DND-41 (cell line): Measurements from ENCODE around the gene STX16.

Experiments used
- EZH2 ChIP-seq: IDR thresholded peaks from 3 replicates; pipeline ENCODE4 v1.6.1; 2012; ENCODE audit warnings: borderline replicate concordance, low read depth, mild to moderate bottlenecking, moderate library complexity, low read length, inconsistent platforms; ENCODE audit not compliant: severe bottlenecking
- TF ChIP-seq, protein P1 (sequence below): IDR thresholded peaks from 2 replicates; pipeline ENCODE4 v1.5.1; 2012; ENCODE audit warnings: borderline replicate concordance, low read length, moderate library complexity, mild to moderate bottlenecking; ENCODE audit not compliant: poor library complexity, severe bottlenecking; ENCODE audit errors: extremely low read depth

DNA sequence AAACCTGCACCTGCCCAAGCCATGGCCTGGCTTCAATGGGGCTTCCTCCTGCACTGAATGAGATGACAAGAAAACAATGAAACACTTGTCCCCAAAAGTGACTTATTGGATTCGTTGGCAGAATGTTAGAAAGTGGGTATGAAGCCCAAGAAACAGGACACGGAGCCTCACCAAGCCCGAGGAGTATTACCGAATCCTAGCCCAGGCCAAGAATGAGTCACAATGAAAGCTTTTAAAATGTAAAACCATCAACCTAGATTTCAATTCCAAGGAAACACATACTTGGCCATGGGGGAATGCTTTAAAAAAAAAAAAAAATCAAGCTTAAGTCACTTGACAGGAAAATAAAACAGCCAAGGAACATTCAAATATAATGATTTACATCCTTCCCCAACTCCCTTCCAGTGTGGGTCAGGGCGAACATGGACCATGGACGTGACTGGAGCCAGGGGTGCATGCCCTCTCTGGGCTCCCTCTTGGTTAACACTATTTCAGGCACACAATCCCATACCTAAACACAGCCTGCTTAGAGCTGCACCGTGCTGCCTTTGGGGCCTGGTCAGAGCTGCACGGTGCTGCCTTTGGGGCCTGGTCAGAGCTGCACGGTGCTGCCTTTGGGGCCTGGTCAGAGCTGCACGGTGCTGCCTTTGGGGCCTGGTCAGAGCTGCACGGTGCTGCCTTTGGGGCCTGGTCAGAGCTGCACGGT, 3.1 kb upstream of the STX16 start:
- TF ChIP-seq, protein P1, sequence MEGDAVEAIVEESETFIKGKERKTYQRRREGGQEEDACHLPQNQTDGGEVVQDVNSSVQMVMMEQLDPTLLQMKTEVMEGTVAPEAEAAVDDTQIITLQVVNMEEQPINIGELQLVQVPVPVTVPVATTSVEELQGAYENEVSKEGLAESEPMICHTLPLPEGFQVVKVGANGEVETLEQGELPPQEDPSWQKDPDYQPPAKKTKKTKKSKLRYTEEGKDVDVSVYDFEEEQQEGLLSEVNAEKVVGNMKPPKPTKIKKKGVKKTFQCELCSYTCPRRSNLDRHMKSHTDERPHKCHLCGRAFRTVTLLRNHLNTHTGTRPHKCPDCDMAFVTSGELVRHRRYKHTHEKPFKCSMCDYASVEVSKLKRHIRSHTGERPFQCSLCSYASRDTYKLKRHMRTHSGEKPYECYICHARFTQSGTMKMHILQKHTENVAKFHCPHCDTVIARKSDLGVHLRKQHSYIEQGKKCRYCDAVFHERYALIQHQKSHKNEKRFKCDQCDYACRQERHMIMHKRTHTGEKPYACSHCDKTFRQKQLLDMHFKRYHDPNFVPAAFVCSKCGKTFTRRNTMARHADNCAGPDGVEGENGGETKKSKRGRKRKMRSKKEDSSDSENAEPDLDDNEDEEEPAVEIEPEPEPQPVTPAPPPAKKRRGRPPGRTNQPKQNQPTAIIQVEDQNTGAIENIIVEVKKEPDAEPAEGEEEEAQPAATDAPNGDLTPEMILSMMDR, result no peak
- no peak for TF ChIP-seq EZH2
